Right kidney (tissue), 9 donors: ENCODE results near the gene SLC47A2.
"Not testable (repeated sequence)": the region's sequence is repeated elsewhere in the genome, so short reads cannot be mapped to it uniquely, and the experiment has no call there.

Experiments used
- DNase-seq: peaks from one replicate; pipeline ENCODE4 v3.0.0-alpha.2; 2016
- long read RNA-seq, 8 donors: transcript quantifications; one replicate each; lab custom pipeline, GENCODE V29; 2026

SLC47A2 gene, protein sequence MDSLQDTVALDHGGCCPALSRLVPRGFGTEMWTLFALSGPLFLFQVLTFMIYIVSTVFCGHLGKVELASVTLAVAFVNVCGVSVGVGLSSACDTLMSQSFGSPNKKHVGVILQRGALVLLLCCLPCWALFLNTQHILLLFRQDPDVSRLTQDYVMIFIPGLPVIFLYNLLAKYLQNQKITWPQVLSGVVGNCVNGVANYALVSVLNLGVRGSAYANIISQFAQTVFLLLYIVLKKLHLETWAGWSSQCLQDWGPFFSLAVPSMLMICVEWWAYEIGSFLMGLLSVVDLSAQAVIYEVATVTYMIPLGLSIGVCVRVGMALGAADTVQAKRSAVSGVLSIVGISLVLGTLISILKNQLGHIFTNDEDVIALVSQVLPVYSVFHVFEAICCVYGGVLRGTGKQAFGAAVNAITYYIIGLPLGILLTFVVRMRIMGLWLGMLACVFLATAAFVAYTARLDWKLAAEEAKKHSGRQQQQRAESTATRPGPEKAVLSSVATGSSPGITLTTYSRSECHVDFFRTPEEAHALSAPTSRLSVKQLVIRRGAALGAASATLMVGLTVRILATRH
- long read RNA-seq, donor 1, partial matches to known transcripts: 101 of 125 reads
- long read RNA-seq, donor 1, other reads (novel, unspliced or antisense): 23 of 125 reads
- long read RNA-seq, donor 2: 0 reads
- long read RNA-seq, donor 3: 0 reads
- long read RNA-seq, donor 4, partial matches to known transcripts: 58 of 74 reads
- long read RNA-seq, donor 4, other reads (novel, unspliced or antisense): 15 of 74 reads
- long read RNA-seq, donor 5, partial matches to known transcripts: 0 of 1 reads
- long read RNA-seq, donor 5, other reads (novel, unspliced or antisense): 0 of 1 reads
- long read RNA-seq, donor 6, partial matches to known transcripts: 0 of 1 reads
- long read RNA-seq, donor 6, other reads (novel, unspliced or antisense): 0 of 1 reads
- long read RNA-seq, donor 7: 0 reads
- long read RNA-seq, donor 8, partial matches to known transcripts: 0 of 1 reads
- long read RNA-seq, donor 8, other reads (novel, unspliced or antisense): 0 of 1 reads

DNA sequence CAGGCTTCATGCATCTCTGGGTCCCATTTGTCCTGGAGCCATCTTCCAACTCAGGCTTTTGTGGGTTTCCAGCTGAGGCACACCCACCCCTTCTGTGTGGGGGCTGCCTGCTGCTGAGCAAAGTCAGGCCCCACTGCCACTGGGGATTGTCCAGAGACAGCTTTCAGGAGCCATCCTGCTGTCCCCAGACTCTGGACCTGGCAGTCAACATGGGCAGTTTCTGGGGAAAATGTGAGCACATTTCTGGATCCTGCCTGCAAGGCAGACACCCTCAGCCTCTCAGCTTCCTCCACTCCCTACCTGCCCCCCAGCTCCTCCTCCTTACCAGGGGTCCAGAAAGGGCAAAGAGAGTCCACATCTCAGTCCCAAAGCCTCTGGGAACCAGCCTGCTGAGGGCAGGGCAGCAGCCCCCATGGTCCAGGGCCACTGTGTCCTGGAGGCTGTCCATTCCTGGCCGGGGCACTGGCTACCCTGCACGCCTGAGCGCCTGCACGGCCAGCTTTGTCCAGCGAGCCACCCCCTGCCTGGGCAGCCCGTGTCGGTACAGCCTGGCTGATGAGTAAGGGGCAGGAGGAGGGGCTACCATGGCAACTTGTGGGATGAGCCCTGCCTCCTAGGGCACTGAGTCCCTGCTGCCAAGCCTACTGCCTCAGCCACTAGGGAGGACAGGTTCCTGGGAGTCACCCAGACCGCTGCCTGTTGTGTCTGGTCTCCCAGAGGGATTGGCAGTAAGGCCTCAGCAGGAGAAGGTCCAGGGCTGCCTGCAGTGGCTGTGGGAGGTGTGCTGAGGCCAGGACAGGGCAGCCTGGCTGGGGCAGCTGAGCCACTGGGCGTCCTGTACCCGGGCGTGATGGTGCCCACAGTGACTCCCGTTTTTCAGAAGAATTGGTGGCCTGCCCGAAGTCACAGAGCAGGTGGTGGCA, at the start of gene SLC47A2:
TSS of gene SLC47A2 (minus strand) at position 477 of the 923 bp plus-strand sequence. CDS start at position 448, 29 bp downstream.
- DNase-seq: peak; percentile 56

DNA sequence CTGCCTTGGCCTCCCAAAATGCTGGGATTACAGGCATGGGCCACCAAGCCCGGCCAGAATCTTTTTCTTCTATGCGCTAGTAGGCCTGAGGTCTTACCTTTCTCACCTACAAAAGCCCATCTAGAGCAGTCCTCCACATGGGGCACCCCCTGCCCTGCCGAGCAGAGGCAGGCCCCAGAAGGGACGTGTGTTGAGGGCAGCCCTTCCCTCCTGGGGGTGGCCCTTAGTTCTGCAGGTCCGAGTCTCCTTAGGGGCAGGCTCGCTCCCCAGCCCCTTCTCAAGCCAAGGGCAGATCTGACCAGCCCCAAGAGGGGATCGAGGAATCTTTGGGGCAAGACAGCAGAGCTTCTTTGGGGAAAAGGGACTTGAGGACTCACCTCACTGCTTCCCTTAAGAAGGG, 49.6 kb upstream of the SLC47A2 start:
- no peak for DNase-seq

DNA sequence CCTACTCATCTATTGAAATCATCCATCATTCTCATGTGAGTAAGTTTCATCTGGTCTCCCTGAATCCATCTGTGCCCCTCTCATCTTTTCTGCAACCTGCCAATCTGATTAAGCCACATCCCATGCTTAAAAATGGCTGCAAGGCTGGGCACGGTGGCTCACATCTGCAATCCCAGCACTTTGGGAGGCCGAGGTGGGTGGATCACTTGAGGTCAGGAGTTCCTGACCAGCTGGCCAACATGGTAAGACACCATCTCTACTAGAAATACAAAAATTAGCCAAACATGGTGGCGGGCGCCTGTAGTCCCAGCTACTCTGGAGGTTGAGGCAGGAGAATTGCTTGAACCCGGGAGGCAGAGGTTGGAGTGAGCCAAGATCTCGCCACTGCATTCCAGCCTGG, 47.6 kb upstream of the SLC47A2 start:
- DNase-seq: not testable (repeated sequence)

DNA sequence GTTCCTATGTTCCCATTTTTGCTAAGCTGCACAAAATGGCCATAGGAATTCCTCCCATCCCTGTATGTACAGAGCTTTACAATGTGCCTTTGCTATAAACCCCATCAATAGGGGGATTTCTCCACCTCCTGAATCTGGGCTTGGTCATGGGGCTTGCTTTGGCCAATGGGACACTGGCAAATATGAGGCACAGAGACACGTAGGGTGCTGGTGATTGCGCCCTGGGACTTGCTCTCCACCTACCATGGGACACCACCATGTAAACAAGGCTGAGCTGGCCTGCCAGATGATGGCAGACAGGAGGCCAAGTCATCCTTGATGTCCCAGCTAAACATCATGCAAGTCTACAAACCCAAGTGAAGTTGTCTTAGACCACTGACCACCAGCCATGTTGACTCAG, 47.0 kb upstream of the SLC47A2 start:
- DNase-seq: no peak

DNA sequence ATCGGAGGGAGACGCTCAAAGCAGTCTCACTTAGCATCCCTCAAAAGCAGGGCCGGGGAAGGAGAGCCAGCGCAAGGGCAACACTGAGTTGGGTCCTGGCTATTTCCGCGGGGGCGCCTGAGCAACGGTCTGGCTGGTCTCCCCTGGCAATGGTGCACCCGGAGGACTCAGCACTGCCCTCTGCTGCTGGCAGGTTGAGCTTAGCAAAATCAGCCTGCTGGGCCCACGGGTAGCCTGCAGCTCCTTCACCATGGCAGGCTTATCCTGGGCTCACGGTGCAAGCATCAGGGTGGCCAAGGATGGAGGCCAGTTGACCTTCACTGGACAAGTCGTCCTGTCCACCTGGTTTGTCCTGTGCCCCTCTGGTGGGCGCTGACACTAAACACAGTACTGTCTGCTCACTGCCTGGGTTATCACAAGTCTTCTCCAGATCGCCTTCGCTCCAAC, 46.2 kb upstream of the SLC47A2 start:
- peak; percentile 57 for DNase-seq

DNA sequence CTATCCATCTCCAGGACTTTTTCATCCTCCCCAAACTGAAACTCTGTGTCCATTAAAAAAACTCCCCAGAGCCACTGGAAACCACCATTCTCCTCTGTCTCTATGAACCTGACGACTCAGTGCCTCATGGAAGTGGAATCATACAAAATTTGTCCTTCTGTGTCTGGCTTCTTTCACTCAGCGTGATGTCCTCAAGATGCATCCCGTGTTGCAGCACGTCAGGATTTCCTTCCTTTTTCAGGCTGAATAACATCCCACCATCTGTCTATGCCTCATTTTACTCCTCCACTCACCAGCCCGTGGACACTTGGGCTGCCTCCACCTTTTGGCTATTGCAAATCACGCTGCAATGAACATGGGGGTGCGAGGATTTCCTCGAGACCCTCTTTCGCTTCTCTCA, 44.4 kb upstream of the SLC47A2 start:
- DNase-seq: no peak

DNA sequence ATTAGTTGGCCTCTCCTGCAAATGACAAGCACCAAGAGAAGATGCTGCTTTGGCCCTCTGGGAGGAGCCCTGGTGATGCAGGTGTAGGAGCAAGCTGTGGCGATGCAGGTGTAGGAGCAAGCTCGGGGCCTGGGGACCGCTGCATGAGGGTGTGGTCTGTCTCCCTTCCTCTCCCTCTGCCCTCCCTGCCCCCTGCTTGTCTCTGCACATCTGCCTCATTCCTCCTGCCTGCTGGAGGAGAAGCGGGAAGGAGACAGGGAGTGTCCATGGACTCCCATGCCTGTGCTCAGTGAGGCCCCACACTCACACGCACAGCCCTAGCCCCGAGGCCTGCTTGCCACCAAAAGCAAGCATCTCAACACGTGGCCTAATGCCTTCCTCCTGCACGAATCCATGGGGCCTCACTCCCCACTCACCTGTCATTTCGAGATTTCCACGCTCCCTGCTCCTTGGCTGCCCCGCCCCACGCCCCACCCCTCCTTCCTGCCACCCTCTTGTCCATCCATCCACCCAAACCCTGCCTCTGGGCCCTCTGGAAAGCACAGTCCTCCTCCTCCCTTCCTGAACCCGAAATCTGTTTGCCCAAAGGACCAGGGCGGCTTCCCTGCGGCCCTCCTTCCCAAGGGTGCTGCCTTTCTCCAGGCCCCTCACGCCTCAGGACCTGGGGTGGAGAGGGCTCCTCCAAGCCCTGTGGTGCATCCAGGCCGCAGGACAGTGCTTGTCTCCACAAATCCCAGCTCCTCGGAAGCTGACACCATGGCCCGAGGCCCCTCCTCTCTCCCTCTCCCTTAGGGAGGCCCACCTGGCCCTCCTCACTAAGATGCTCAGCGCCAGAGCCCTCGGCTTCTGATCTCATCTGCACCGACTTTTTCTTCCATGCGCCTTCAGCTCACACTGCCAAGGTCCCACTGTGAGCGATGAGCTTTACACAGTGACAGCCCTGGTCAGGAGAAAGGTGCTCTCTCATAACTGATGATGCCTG, 43.5 kb upstream of the SLC47A2 start:
- DNase-seq: no peak

DNA sequence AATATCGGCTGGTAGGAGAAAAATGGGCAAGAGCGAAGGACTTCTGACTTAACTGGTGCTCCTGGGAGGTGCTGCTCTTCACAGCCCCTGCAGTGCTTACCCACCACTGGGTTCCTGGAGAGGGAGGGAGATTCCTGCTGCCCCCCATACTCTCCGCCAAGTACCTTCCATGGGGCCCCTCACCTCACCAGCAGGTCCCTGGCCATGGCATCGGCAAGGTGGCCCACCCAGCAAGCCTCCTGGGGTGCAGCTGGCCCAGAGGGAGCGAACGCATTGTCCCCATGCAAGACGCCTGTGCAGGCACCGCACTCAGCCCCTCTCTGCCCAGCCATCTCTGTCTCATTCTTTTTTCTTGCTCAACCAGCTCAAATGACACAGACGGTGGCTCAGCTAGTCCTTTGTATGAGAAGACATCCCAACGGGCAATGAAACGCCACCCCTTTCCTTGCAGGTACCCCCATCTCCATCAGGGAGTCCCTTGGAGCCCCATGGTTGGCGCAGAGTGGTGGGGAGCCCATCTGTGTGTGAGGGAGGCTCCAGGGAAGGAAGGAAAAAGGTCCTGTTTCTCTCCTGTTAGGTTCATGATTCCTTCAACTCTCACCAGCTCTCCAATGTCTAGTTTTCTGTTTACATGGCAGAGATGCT, 41.3 kb upstream of the SLC47A2 start:
- no peak for DNase-seq

DNA sequence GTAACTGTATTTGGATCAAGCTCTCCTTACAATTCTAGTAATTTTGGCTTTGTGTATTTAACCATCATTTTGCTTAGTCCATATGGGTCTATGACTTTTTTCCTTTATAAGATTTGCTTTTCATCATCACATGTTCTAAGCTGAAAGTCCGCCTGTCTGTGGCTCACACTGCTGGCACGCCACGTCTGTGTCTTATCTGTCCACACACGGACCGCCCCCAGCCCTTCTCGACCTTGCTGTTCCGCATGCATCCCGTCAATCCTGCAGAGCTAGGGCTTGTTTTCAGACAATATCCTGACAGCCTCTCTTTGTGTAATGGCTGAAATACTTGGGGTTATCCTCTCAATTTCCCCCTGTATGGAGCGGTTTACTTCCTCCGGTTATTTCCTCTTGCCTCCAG, 40.2 kb upstream of the SLC47A2 start:
- no peak for DNase-seq

DNA sequence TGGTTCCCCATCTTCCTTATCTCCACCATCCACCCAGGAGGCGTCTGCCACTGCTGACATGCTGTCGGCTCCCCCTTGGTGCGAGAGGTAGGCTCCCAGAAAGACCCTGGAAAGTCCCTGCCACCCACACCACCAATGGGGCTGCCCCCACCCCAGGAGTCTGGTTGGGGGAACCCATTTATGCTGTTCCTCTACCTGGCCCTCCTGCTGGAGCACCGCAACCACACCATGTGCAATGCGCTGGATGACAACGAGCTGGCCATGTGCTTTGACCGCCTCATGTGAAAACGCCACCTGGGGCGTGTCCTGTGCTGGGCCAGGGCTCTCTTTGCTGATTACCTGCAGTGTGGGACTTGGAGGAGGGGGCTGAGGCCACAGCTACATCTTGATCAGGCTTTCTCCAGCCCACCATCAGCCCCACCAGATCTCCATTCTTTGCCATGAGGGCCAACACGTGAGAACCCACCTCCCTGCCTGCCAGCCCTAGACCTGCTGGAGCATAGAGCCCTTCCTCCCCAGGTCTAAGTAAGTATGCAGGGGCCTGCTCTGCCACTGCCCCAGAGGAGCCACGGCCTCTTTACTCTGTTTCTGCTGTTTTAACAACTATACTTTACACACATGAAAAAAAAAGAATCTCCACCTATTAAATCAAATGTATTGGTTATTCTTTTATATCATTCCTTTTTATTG, 39.6 kb upstream of the SLC47A2 start:
- DNase-seq: no peak

DNA sequence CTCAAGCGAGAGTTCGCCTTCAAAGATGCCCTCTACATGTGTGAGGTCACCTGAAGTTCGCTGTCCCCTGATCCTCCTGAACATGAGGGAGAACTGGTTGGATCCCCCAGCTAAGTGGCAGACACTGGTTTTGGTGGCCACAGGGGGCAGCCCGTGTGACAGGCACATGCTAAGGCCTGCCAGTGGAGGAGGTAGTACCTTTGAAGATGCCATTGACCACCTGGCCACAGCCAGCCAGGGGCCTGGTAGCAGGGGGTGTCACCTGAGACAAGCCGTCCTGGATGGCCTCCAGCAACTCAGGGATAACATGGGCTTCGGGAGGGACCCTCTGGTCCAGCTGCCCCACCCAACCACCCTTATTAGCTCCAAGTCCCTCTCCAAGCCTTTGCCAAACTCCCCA, 39.0 kb upstream of the SLC47A2 start:
- DNase-seq: no peak

DNA sequence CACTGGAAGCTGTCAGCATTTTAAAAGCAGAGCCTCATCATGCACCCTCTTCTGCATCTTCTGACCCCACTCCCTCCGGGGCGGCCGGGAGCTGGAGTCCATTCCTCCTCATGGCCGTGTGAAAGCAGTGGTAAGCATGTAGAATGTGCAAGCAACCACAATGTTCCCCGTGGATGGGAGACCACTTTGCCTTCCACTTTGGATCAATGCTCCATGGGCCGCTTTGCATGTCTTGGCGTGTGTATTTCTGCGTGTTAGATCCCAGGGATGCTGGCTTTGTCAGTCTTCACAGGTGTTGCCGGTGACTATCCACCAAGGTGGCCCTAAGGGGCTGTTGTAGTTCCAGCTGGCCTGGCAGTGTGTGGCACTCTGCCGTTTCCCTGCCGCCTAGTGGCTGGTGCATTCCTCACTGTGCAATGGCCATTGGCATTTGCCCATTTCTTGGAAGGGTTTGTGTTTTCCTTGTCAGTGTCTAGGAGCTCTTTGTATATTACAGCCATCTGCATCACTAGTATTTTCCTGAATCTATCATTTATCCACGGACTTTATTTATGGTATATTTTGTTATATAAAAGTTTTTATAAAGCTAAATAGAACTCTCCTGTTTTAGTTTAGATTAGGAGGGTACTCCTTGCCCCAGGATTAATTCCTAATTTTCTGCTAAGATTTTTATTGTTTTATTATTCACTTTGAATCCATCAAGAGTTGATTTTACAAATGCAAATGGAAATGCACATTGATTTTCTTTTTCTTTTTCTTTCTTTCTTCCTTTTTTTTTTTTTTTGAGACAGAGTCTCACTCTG, 37.5 kb upstream of the SLC47A2 start:
- no peak for DNase-seq

DNA sequence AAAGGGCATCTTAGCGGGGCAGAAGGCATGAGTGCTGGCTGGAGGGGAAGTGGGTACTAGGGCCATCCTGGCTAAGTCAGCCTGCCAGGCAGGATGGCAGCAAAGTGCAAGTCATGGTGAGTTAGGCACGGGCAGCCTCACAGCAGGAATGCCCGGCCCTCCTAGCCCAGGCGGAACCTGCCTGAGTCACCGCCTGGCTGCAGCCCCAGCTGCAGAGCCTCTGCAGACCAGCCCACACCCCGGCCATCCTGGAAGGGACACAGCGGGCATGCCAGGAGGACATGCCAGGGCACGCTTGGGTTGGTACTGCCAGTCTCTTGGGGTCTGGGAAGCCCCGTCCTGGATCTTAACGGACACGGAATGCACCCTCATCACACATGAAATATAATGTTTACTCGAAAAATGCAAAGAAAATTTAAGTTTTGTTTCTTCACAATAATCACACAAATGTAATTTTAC, 36.7 kb upstream of the SLC47A2 start:
- no peak for DNase-seq

DNA sequence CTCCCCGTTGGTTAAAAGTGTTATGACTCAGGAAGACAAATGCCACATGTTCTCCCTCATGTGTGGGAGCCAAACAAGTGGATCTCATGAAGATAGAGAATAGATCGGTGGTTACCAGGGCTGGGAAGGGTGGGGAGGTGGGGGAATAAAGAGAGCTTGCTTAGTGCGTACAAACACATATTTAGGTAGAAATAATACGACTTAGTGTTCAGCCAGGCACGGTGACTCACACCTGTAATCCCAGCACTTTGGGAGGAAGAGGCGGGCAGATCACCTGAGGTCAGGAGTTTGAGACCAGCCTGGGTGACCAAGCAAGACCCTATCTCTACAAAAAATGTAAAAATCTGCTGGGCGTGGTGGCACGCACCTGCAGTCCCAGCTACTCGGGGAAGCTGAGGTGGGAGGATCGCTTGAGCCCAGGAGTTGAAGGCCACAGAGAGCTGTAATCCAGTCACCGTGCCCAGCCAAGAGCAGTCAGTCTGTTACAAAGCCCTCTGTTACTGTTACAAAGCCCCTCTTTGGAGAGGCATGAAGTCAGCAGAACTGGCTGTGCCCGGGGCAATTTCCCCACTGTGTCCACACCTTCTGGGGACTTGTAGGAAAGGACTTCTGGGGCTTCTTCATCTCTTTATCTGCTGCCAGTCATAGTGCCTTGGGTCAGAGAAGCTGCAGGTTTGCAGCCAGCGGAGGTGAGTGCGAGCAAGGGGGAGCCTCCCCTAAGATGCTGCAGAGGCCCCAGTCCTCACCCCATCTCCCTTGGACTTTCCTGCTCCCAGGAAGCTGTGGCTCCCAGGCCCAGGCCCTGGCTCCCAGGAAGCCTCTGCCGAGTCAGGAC, 36.0 kb upstream of the SLC47A2 start:
- no peak for DNase-seq

DNA sequence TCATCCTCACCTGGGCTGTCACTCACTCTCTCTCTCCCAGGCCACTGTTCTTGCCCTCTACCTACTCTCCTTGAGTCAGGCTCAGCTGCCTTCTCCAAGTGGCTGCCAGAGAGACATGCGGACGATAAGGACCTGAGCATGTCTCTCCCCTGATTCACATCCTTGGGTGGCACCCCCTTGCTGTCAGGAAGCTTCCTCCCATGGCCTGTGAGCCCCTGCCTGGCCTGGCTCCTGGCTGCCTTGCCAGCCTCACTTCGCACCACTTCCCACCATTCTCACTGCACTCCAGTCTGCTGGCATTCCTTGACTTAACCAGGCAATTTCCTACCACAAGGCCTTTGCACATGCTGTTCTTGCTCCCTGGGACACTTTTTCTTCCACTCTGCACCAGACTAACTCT, 34.5 kb upstream of the SLC47A2 start:
- DNase-seq: no peak

DNA sequence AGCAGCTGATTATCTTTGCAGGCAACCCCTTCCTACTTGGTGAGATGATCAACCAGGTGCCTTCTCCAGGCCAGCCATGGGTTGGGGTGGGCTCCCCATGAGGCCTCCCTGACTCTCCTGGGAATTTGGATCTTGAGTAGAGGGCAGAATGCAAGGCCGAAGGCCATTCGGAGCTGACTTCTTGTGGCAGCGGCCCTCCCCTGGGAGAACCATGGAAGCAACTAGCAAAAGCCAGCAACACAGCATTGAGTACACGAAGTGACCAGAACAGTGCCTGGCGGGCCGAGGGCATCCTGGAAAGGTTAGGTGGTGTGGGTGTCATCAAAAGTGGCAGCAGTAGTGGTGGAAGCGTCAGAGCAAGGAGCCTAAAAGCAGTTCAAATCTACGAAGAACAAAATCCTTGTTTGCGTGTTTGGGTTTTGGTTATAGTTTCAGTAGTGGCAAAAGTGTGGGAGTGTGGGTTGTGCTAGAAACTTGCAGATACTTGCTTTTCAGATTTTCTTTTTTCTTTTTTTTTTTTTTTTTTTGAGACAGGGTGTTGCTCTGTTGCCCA, 33.7 kb upstream of the SLC47A2 start:
- DNase-seq: no peak

DNA sequence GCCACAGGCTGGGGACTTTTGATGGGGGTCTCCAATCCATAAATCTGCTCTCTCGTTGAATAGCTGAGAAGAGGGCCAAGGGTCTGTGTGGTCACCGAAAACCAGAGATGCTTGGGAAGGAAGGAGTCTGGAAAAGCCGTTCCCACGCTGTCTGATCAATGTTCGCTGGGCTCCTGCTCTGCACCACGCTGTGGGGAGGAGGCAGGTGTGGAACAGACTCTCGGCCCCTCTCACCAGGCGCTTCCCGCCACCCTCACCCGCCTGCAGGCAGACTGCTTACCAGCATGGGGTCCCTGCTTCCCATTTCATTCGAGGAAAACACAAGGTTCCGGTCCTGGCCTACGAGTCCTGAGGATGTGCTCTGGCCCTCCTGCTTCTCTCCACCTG, 32.4 kb upstream of the SLC47A2 start:
- DNase-seq: peak; percentile 52
